ENCODE results near the gene AIP.

The AIP gene

GRCh38 chr11:67524480-67524808, 41.6 kb downstream of the AIP start:
- DNase-seq (ENCODE audit: low read depth): no peak
- in situ Hi-C loops (cut with HindIII; ENCODE audit: low sequenced_read_pairs): no loop called here
- H3K4me3 ChIP-seq (ENCODE audit: low read depth, low read length): no peak overlapping the region
- no peak for TF ChIP-seq CTCF (IDR thresholded peaks at IDR 0.05; ENCODE audit: low read depth, low read length, missing control alignments)

- no peak for TF ChIP-seq CTCF (IDR thresholded peaks at IDR 0.05; ENCODE audit: low read depth, low read length, missing control alignments)
- in situ Hi-C loops (cut with HindIII; ENCODE audit: low sequenced_read_pairs): no loop called here
- no peak overlapping the region for H3K4me3 ChIP-seq (ENCODE audit: low read depth, low read length)
- DNase-seq (ENCODE audit: low read depth): no peak
Measured at GRCh38 chr11:67525275-67525976, 42.6 kb downstream of the AIP start.

GRCh38 chr11:67528376-67528775, 45.5 kb downstream of the AIP start:
- in situ Hi-C loops (cut with HindIII; ENCODE audit: low sequenced_read_pairs): no loop called here
- no peak for DNase-seq (ENCODE audit: low read depth)
- no peak overlapping the region for H3K4me3 ChIP-seq (ENCODE audit: low read depth, low read length)
- TF ChIP-seq CTCF (IDR thresholded peaks at IDR 0.05; ENCODE audit: low read depth, low read length, missing control alignments): no peak

DNA sequence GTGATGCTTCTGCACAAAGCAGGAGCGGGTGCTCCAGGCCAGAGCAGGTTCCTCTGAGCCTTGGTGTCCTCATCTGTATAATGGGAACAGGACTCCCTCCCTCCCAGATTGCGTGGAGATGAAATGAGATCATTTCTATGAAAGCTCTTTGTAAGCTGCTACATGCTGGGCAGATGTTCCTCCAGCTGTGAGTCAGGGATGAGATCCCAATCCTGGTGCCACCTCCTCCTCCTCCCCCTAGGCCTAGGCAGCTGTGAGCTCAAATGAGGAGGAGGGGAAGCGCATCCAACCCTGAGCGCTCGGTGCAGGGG, 47.4 kb downstream of the AIP start:
- TF ChIP-seq CTCF (IDR thresholded peaks at IDR 0.05; ENCODE audit: low read depth, low read length, missing control alignments): no peak
- in situ Hi-C loops (cut with HindIII; ENCODE audit: low sequenced_read_pairs): no loop called here
- no peak for DNase-seq (ENCODE audit: low read depth)
- no peak overlapping the region for H3K4me3 ChIP-seq (ENCODE audit: low read depth, low read length)

DNA sequence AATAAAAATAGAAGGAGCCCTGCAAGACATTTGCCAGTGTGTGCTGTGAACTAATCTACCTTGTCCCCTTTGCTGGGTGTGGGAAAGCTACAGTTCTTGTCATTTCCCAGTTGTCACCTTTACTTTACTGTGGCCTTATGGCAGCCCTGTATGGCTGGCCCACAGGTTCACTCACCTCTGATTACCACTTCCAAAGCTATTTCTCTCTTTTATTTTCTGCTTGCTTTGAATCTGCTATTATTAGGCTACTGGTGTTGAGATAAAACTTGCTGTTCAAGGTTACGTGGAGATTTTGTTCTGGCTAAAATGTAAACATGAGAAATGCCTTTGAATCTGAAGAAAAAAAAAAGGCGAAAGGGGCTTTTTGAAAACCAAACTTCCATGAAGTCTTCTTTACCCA, 50.1 kb downstream of the AIP start:
- in situ Hi-C loops (cut with HindIII; ENCODE audit: low sequenced_read_pairs): no loop called here
- no peak overlapping the region for H3K4me3 ChIP-seq (ENCODE audit: low read depth, low read length)
- DNase-seq (ENCODE audit: low read depth): no peak
- no peak for TF ChIP-seq CTCF (IDR thresholded peaks at IDR 0.05; ENCODE audit: low read depth, low read length, missing control alignments)

GRCh38 chr11:67534070-67534679, 51.3 kb downstream of the AIP start:
- no peak for TF ChIP-seq CTCF (IDR thresholded peaks at IDR 0.05; ENCODE audit: low read depth, low read length, missing control alignments)
- no peak overlapping the region for H3K4me3 ChIP-seq (ENCODE audit: low read depth, low read length)
- in situ Hi-C loops (cut with HindIII; ENCODE audit: low sequenced_read_pairs): no loop called here
- no peak for DNase-seq (ENCODE audit: low read depth)

Measured in astrocyte of the cerebellum (primary cell).